ENCODE data around the gene GPR89A. TPM values are rescaled to one million over a fixed set of nuclear protein-coding genes. Genes with fewer than 3 reads are reported as not detected.
"Not testable (repeated sequence)": the region's sequence is repeated elsewhere in the genome, so short reads cannot be mapped to it uniquely, and the experiment has no call there.

GPR89A gene
- total RNA-seq, 2 donors from 2014 or later, result 12.7 to 29.7 TPM

- peak in 2 of 4 donors; percentile 30 to 57 for DNase-seq
These were observed 103.4 kb downstream of the GPR89A start for GRCh38 chr1:145711213-145711651.

GRCh38 chr1:145714524-145715111 is 106.8 kb downstream of the GPR89A start:
- H3K36me3 ChIP-seq (replicated peaks in 1 of 2; ENCODE audit: insufficient read depth in 1 of 2, low read depth in 2 of 2), result no peaks in the 10 kb centered on the region
- intact Hi-C loops (cut with DNase I), result no loop called here
- TF ChIP-seq, protein P1, sequence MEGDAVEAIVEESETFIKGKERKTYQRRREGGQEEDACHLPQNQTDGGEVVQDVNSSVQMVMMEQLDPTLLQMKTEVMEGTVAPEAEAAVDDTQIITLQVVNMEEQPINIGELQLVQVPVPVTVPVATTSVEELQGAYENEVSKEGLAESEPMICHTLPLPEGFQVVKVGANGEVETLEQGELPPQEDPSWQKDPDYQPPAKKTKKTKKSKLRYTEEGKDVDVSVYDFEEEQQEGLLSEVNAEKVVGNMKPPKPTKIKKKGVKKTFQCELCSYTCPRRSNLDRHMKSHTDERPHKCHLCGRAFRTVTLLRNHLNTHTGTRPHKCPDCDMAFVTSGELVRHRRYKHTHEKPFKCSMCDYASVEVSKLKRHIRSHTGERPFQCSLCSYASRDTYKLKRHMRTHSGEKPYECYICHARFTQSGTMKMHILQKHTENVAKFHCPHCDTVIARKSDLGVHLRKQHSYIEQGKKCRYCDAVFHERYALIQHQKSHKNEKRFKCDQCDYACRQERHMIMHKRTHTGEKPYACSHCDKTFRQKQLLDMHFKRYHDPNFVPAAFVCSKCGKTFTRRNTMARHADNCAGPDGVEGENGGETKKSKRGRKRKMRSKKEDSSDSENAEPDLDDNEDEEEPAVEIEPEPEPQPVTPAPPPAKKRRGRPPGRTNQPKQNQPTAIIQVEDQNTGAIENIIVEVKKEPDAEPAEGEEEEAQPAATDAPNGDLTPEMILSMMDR (IDR thresholded peaks at IDR 0.05), result no peak
- TF ChIP-seq POLR2A (IDR thresholded peaks at IDR 0.05), result no peak
- no peaks in the 10 kb centered on the region for H3K27me3 ChIP-seq
- 17 to 32% methylated on average over 6 of the region's 6 CpGs for WGBS, 2 donors
- DNase-seq, result peak; percentile 36 to 50 (median 43)
- ATAC-seq, result peak; percentile 54
- H3K4me3 ChIP-seq, result no peak overlapping the region
- peaks cover 48% of the 10 kb centered on the region for H3K4me1 ChIP-seq
- H3K27ac ChIP-seq, result peak overlapping the region; percentile 59 to 79 (median 64)
- H3K9me3 ChIP-seq, result no peaks in the 10 kb centered on the region

More at GRCh38 chr1:145711213-145711651, 103.4 kb downstream of the GPR89A start:
- TF ChIP-seq POLR2A (IDR thresholded peaks at IDR 0.05), result no peak
- TF ChIP-seq, protein P1 (IDR thresholded peaks at IDR 0.05), result no peak
- Histone ChIP-seq H3K4me3 (no peak overlapping the region), H3K9me3 (no peaks in the 10 kb centered on the region), H3K27ac (peak overlapping the region; percentile 3 to 56 (median 48)), H3K36me3 (replicated peaks in 1 of 2; ENCODE audit: insufficient read depth in 1 of 2, low read depth in 2 of 2) (no peaks in the 10 kb centered on the region), H3K4me1 (peaks cover 65% of the 10 kb centered on the region), H3K27me3 (no peaks in the 10 kb centered on the region)
- intact Hi-C loops (cut with DNase I), result no loop called here
- WGBS, 2 donors, result 16 to 19% methylated on average over 3 of the region's 3 CpGs
- ATAC-seq, result peak; percentile 8

- DNase-seq (no peak), ATAC-seq (no peak)
- WGBS, 2 donors, result 76 to 89% methylated on average over 10 of the region's 10 CpGs
- no peaks in the 10 kb centered on the region for H3K9me3 ChIP-seq
- H3K4me3 ChIP-seq, result no peak overlapping the region
- H3K27ac ChIP-seq, result no peak overlapping the region
- peaks cover 43% of the 10 kb centered on the region for H3K4me1 ChIP-seq
- no peaks in the 10 kb centered on the region for H3K27me3 ChIP-seq
- TF ChIP-seq POLR2A (IDR thresholded peaks at IDR 0.05), result no peak
- TF ChIP-seq, protein P1 (IDR thresholded peaks at IDR 0.05), result no peak
- H3K36me3 ChIP-seq (replicated peaks in 1 of 2; ENCODE audit: insufficient read depth in 1 of 2, low read depth in 2 of 2), result no peaks in the 10 kb centered on the region
- intact Hi-C loops (cut with DNase I), result no loop called here
These were observed 109.0 kb downstream of the GPR89A start for GRCh38 chr1:145716641-145717345.

GRCh38 chr1:145717833-145718232 is 110.0 kb downstream of the GPR89A start:
- intact Hi-C loops (cut with DNase I), result no loop called here
- Histone ChIP-seq H3K4me3 (no peak overlapping the region), H3K27me3 (no peaks in the 10 kb centered on the region), H3K9me3 (no peaks in the 10 kb centered on the region), H3K36me3 (replicated peaks in 1 of 2; ENCODE audit: insufficient read depth in 1 of 2, low read depth in 2 of 2) (no peaks in the 10 kb centered on the region), H3K4me1 (peaks cover 38% of the 10 kb centered on the region), H3K27ac (no peak overlapping the region)
- WGBS, 2 donors, result 7% methylated on average over 1 of the region's 1 CpG; no CpG with 5 or more reads in 1 of the 2 donors
- no peak for TF ChIP-seq POLR2A (IDR thresholded peaks at IDR 0.05)
- TF ChIP-seq, protein P1 (IDR thresholded peaks at IDR 0.05), result no peak
- no peak for ATAC-seq
- peak; percentile 26 to 68 (median 34) for DNase-seq

DNA sequence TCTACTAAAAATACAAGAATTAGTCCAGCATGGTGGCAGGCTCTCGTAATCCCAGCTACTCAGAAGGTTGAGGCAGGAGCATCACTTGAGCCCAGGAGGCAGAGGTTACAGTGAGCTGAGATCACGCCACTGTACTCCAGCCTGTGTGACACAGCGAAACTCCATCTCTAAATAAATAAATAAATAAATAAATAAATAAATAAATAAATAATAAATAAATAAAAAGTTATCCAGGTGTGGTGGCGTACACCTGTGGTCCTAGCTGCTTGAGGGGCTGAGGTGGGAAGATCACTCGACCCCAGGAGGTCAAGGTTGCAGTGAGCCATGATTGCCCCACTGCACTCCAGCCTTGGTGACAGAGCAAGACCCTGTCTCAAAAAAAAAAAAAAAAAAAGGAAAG is 110.7 kb downstream of the GPR89A start:
- WGBS, 2 donors, result 94 to 96% methylated on average over 5 of the region's 5 CpGs
- DNase-seq; H3K36me3 ChIP-seq (replicated peaks in 1 of 2; ENCODE audit: insufficient read depth in 1 of 2, low read depth in 2 of 2); H3K9me3 ChIP-seq; H3K27ac ChIP-seq; ATAC-seq; intact Hi-C loops (cut with DNase I); H3K4me3 ChIP-seq; H3K27me3 ChIP-seq: not testable (repeated sequence)
- peaks cover 38% of the 10 kb centered on the region for H3K4me1 ChIP-seq

All from body of pancreas (tissue), 4 donors.